ENCODE data around the gene KRTAP13-3. TPM values are rescaled to one million over a fixed set of nuclear protein-coding genes. Genes with fewer than 3 reads are reported as not detected.

The KRTAP13-3 gene, protein sequence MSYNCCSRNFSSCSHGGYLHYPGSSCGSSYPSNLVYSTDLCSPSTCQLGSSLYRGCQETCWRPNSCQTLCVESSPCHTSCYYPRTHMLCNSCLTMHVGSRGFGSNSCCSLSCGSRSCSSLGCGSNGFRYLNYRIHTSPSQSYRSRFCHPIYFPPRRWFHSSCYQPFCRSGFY
- total RNA-seq (2016; rRNA removed; fragmentation: Illumina TruSeq; extraction: Trizol) (not detected in 2 replicates), polyA plus RNA-seq (2011; rRNA removed) (not detected in 2 replicates), polyA minus RNA-seq (2011; rRNA and poly(A)+ RNA removed; ENCODE audit: low replicate concordance) (not detected in 2 replicates), Bru-seq, nascent RNA (not detected), BruChase-seq, experiment 1, labeled RNA remaining after a 6-hour chase (not detected), BruChase-seq, experiment 2, labeled RNA remaining after a 2-hour chase (not detected)
- not detected in 2 replicates for total RNA-seq (2016; cell fraction: cytosol; rRNA removed; fragmentation: Illumina TruSeq; extraction: Trizol; ENCODE audit: low read depth)
- total RNA-seq (2016; cell fraction: insoluble cytoplasmic fraction; rRNA removed; fragmentation: Illumina TruSeq; extraction: Trizol), result not detected in 2 replicates
- not detected in 2 replicates for total RNA-seq (2016; cell fraction: membrane; rRNA removed; fragmentation: Illumina TruSeq; extraction: Trizol)
- total RNA-seq (2016; cell fraction: nucleus; rRNA removed; fragmentation: Illumina TruSeq; extraction: Trizol), result not detected in 2 replicates
- polyA plus RNA-seq (2011; cell fraction: cytosol; rRNA removed), result not detected in 2 replicates
- not detected in 2 replicates for polyA plus RNA-seq (2011; cell fraction: nucleus; rRNA removed)
- not detected in 2 replicates for polyA plus RNA-seq (2012)
- polyA plus RNA-seq (2016; cell fraction: cytosol; fragmentation: Illumina TruSeq; extraction: Trizol; ENCODE audit: low read depth), result not detected in 2 replicates
- not detected in 2 replicates for polyA plus RNA-seq (2016; cell fraction: insoluble cytoplasmic fraction; fragmentation: Illumina TruSeq; extraction: Trizol; ENCODE audit: low read depth)
- not detected in 2 replicates for polyA plus RNA-seq (2016; cell fraction: membrane; fragmentation: Illumina TruSeq; extraction: Trizol; ENCODE audit: low read depth)
- not detected in 2 replicates for polyA plus RNA-seq (2016; cell fraction: nucleus; fragmentation: Illumina TruSeq; extraction: Trizol; ENCODE audit: insufficient read depth, low read depth)
- not detected in 2 replicates for polyA minus RNA-seq (2011; cell fraction: cytosol; rRNA and poly(A)+ RNA removed)
- not detected in 2 replicates for polyA minus RNA-seq (2011; cell fraction: nucleus; rRNA and poly(A)+ RNA removed)
- long read RNA-seq, experiment 1, result 0 reads
- long read RNA-seq, experiment 2, result 0 reads

DNA sequence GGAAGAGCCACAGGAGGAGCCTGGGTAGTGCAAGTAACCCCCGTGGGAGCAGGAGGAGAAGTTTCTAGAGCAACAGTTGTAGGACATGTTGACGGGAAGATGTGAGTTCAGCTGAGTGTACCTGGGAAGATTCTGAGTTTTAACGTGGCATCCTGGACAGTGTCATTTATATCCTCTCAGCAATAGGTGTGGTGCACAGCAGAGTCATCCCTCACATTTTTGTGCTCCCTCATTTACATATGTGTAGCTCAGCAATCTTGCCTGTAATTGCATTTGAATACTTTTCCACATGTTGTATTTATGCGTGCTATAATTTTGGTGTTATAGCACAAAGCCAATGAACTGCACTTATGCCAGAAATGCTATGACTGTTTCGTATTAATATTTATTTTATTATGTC lies at the start of gene KRTAP13-3:
Gene KRTAP13-3, minus strand, starts transcription at position 101 of the 400 bp plus-strand sequence. Its CDS starts 14 bp downstream, at position 87.
- no peaks in the 10 kb centered on the region for H4K20me1 ChIP-seq (ENCODE audit: insufficient read depth, low read length)
- FAIRE-seq (no peak), DNase-seq (ENCODE audit: low spot score) (no peak), ATAC-seq (no peak)
- BruUV-seq (replicated peaks), result no TSS peak
- no peaks in the 10 kb centered on the region for H3K4me1 ChIP-seq (ENCODE audit: insufficient read depth, low read length)
- H3K4me3 ChIP-seq (replicated peaks in 1 of 3; ENCODE audit: insufficient read depth in 1 of 3, low read depth in 2 of 3, low read length in 3 of 3), result no peak within 1 kb of the TSS
- WGBS (ENCODE audit: low lambda C conversion rate), result 9% methylated on average over 5 of the region's 5 CpGs
- H3K27me3 ChIP-seq (ENCODE audit: control insufficient read depth in 1 of 2, insufficient read depth in 2 of 2, low read length in 2 of 2), result no peaks in the 10 kb centered on the region
- no peak within 1 kb of the TSS for H2AFZ ChIP-seq (ENCODE audit: low read length)
- H3K36me3 ChIP-seq (replicated peaks in 1 of 2; ENCODE audit: control insufficient read depth in 1 of 2, insufficient read depth in 2 of 2, low read length in 2 of 2), result no peaks in the 10 kb centered on the region
- H3K79me2 ChIP-seq (ENCODE audit: insufficient read depth, low read length), result no peaks in the 10 kb centered on the region
- ChIA-PET CTCF (ENCODE audit: low intra/inter-chr PET ratio, low total read pairs) (no interaction called here), POLR2A (no interaction called here)
- intact Hi-C loops (cut with micrococcal nuclease; ENCODE audit: unreplicated experiment) (no loop called here), in situ Hi-C loops (cut with HindIII; ENCODE audit: extremely low pct_ligation_motif_present, low pct_unique_long_range_greater_than_20kb) (no loop called here)
- H3K9me3 ChIP-seq (ENCODE audit: low read length), result peaks cover 88% of the 10 kb centered on the region
- H3K9ac ChIP-seq (ENCODE audit: insufficient read depth, low read depth, low read length), result no peak within 1 kb of the TSS
- H3K27ac ChIP-seq (ENCODE audit: extremely low read length, insufficient read depth, low read length), result no peak within 1 kb of the TSS
- no peak within 1 kb of the TSS for H3K4me2 ChIP-seq (ENCODE audit: low read depth, low read length)
- TF ChIP-seq SAFB2 (CRISPR knock-in tag; IDR thresholded peaks at IDR 0.05; ENCODE audit: borderline replicate concordance, low read depth) (no peak), ZFP62 (CRISPR knock-in tag; IDR thresholded peaks at IDR 0.05) (no peak), RBM39 (IDR thresholded peaks at IDR 0.05; ENCODE audit: low read depth, low read length, poor library complexity, severe bottlenecking) (no peak), YY1 (IDR thresholded peaks at IDR 0.05; ENCODE audit: insufficient read depth, insufficient replicate concordance, low read depth, low read length) (no peak)
- TF ChIP-seq, protein P1, sequence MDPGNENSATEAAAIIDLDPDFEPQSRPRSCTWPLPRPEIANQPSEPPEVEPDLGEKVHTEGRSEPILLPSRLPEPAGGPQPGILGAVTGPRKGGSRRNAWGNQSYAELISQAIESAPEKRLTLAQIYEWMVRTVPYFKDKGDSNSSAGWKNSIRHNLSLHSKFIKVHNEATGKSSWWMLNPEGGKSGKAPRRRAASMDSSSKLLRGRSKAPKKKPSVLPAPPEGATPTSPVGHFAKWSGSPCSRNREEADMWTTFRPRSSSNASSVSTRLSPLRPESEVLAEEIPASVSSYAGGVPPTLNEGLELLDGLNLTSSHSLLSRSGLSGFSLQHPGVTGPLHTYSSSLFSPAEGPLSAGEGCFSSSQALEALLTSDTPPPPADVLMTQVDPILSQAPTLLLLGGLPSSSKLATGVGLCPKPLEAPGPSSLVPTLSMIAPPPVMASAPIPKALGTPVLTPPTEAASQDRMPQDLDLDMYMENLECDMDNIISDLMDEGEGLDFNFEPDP (CRISPR knock-in tag; conservative IDR thresholded peaks at IDR 0.05), result no peak
- TF ChIP-seq, protein P2, sequence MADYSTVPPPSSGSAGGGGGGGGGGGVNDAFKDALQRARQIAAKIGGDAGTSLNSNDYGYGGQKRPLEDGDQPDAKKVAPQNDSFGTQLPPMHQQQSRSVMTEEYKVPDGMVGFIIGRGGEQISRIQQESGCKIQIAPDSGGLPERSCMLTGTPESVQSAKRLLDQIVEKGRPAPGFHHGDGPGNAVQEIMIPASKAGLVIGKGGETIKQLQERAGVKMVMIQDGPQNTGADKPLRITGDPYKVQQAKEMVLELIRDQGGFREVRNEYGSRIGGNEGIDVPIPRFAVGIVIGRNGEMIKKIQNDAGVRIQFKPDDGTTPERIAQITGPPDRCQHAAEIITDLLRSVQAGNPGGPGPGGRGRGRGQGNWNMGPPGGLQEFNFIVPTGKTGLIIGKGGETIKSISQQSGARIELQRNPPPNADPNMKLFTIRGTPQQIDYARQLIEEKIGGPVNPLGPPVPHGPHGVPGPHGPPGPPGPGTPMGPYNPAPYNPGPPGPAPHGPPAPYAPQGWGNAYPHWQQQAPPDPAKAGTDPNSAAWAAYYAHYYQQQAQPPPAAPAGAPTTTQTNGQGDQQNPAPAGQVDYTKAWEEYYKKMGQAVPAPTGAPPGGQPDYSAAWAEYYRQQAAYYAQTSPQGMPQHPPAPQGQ (CRISPR knock-in tag; IDR thresholded peaks at IDR 0.05; ENCODE audit: borderline replicate concordance), result no peak
- TF ChIP-seq, protein P3, sequence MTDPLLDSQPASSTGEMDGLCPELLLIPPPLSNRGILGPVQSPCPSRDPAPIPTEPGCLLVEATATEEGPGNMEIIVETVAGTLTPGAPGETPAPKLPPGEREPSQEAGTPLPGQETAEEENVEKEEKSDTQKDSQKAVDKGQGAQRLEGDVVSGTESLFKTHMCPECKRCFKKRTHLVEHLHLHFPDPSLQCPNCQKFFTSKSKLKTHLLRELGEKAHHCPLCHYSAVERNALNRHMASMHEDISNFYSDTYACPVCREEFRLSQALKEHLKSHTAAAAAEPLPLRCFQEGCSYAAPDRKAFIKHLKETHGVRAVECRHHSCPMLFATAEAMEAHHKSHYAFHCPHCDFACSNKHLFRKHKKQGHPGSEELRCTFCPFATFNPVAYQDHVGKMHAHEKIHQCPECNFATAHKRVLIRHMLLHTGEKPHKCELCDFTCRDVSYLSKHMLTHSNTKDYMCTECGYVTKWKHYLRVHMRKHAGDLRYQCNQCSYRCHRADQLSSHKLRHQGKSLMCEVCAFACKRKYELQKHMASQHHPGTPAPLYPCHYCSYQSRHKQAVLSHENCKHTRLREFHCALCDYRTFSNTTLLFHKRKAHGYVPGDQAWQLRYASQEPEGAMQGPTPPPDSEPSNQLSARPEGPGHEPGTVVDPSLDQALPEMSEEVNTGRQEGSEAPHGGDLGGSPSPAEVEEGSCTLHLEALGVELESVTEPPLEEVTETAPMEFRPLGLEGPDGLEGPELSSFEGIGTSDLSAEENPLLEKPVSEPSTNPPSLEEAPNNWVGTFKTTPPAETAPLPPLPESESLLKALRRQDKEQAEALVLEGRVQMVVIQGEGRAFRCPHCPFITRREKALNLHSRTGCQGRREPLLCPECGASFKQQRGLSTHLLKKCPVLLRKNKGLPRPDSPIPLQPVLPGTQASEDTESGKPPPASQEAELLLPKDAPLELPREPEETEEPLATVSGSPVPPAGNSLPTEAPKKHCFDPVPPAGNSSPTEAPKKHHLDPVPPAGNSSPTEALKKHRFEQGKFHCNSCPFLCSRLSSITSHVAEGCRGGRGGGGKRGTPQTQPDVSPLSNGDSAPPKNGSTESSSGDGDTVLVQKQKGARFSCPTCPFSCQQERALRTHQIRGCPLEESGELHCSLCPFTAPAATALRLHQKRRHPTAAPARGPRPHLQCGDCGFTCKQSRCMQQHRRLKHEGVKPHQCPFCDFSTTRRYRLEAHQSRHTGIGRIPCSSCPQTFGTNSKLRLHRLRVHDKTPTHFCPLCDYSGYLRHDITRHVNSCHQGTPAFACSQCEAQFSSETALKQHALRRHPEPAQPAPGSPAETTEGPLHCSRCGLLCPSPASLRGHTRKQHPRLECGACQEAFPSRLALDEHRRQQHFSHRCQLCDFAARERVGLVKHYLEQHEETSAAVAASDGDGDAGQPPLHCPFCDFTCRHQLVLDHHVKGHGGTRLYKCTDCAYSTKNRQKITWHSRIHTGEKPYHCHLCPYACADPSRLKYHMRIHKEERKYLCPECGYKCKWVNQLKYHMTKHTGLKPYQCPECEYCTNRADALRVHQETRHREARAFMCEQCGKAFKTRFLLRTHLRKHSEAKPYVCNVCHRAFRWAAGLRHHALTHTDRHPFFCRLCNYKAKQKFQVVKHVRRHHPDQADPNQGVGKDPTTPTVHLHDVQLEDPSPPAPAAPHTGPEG (CRISPR knock-in tag; IDR thresholded peaks at IDR 0.05), result no peak
- TF ChIP-seq, protein P4, sequence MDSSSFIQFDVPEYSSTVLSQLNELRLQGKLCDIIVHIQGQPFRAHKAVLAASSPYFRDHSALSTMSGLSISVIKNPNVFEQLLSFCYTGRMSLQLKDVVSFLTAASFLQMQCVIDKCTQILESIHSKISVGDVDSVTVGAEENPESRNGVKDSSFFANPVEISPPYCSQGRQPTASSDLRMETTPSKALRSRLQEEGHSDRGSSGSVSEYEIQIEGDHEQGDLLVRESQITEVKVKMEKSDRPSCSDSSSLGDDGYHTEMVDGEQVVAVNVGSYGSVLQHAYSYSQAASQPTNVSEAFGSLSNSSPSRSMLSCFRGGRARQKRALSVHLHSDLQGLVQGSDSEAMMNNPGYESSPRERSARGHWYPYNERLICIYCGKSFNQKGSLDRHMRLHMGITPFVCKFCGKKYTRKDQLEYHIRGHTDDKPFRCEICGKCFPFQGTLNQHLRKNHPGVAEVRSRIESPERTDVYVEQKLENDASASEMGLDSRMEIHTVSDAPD (CRISPR knock-in tag; IDR thresholded peaks at IDR 0.05), result no peak

Measured in HepG2 (cell line).